H1 (cell line): ENCODE results near the gene ALK. TPM values are rescaled to one million over a fixed set of nuclear protein-coding genes. Genes with fewer than 3 reads are reported as not detected.

Experiments
- RFX5 ChIP-seq: IDR thresholded peaks from 2 replicates; pipeline ENCODE4 v1.6.1; 2011; ENCODE audit warnings: low read depth, low read length, improper control_type of control experiment, borderline replicate concordance
- TEAD4 ChIP-seq: IDR thresholded peaks from 2 replicates; pipeline ENCODE4 v1.6.1; 2012; ENCODE audit warnings: low read depth, low read length, inconsistent platforms, mixed read lengths
- polyA plus RNA-seq, 7 experiments: library from polyadenylated mRNA; depleted of rRNA in 3 of 7; stranded (reverse) in 5 of 7; unstranded in 2 of 7; fragments of >200 nt in 5 of 7; fragments of 200-250 nt in 2 of 7; gene quantifications; 1 replicate in 5 of 7; 2 replicates in 1 of 7; 4 replicates in 1 of 7; pipeline versions ENCODE4 v1.2.1 to v1.2.3, GENCODE V29; 2011 to 2013; ENCODE audit warnings: missing spikeins in 2 of 7, mixed read lengths in 2 of 7
- total RNA-seq: library from RNA; stranded (reverse); fragmentation: NEBNext Ultra II Directional; extraction: Animal tissue kit (Norgen Biotek cat#: 25700); gene quantifications from 2 replicates; pipeline ENCODE4 v1.2.1, GENCODE V29; 2021
- TF ChIP-seq, protein P1 (sequence below): fragments of 300-600 bp; sonication (generic); IDR thresholded peaks from 2 replicates; pipeline ENCODE4 v1.7.1; 2012; ENCODE audit warnings: low read length, moderate library complexity, mild to moderate bottlenecking, inconsistent platforms; ENCODE audit not compliant: insufficient replicate concordance

The ALK gene
- total and polyA plus RNA-seq, 2 of the 8 experiments (the other 6 are each of a cell fraction or from before 2014, with no cell fraction given): 0.02 to 0.09 TPM

DNA sequence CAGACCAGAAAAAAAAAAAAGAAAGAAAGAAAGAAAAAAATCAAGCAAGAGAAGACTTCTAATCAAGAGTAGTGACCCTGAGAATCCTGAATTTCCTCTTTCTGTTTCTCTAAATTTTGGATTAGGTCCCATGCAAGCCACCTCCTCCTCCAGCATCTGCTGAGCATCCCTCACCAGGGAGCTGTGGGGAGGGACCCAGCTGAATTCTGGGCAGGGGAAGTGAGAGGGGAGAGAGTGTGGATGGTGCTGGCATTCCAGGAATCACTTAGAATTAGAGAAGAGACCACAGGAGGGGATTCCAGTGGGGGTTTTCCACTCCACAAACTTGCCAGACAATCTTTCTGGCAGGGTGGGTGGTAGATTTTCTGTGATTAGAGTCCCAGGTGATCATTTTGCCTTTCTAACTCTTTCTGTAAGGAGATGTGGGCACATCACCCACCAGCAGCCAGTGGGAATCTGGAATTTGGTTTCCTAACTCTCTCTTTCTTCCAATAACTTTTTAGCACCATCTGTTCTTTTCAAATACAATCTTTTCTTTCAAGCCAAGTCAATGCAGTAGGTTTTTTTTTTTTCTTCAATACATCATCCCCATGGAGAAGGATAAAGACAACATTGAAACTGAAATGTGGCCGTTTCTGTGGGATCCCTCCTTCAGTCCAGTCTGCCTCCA lies 526.9 kb downstream of the ALK start (continued):
- TF ChIP-seq, protein P1, sequence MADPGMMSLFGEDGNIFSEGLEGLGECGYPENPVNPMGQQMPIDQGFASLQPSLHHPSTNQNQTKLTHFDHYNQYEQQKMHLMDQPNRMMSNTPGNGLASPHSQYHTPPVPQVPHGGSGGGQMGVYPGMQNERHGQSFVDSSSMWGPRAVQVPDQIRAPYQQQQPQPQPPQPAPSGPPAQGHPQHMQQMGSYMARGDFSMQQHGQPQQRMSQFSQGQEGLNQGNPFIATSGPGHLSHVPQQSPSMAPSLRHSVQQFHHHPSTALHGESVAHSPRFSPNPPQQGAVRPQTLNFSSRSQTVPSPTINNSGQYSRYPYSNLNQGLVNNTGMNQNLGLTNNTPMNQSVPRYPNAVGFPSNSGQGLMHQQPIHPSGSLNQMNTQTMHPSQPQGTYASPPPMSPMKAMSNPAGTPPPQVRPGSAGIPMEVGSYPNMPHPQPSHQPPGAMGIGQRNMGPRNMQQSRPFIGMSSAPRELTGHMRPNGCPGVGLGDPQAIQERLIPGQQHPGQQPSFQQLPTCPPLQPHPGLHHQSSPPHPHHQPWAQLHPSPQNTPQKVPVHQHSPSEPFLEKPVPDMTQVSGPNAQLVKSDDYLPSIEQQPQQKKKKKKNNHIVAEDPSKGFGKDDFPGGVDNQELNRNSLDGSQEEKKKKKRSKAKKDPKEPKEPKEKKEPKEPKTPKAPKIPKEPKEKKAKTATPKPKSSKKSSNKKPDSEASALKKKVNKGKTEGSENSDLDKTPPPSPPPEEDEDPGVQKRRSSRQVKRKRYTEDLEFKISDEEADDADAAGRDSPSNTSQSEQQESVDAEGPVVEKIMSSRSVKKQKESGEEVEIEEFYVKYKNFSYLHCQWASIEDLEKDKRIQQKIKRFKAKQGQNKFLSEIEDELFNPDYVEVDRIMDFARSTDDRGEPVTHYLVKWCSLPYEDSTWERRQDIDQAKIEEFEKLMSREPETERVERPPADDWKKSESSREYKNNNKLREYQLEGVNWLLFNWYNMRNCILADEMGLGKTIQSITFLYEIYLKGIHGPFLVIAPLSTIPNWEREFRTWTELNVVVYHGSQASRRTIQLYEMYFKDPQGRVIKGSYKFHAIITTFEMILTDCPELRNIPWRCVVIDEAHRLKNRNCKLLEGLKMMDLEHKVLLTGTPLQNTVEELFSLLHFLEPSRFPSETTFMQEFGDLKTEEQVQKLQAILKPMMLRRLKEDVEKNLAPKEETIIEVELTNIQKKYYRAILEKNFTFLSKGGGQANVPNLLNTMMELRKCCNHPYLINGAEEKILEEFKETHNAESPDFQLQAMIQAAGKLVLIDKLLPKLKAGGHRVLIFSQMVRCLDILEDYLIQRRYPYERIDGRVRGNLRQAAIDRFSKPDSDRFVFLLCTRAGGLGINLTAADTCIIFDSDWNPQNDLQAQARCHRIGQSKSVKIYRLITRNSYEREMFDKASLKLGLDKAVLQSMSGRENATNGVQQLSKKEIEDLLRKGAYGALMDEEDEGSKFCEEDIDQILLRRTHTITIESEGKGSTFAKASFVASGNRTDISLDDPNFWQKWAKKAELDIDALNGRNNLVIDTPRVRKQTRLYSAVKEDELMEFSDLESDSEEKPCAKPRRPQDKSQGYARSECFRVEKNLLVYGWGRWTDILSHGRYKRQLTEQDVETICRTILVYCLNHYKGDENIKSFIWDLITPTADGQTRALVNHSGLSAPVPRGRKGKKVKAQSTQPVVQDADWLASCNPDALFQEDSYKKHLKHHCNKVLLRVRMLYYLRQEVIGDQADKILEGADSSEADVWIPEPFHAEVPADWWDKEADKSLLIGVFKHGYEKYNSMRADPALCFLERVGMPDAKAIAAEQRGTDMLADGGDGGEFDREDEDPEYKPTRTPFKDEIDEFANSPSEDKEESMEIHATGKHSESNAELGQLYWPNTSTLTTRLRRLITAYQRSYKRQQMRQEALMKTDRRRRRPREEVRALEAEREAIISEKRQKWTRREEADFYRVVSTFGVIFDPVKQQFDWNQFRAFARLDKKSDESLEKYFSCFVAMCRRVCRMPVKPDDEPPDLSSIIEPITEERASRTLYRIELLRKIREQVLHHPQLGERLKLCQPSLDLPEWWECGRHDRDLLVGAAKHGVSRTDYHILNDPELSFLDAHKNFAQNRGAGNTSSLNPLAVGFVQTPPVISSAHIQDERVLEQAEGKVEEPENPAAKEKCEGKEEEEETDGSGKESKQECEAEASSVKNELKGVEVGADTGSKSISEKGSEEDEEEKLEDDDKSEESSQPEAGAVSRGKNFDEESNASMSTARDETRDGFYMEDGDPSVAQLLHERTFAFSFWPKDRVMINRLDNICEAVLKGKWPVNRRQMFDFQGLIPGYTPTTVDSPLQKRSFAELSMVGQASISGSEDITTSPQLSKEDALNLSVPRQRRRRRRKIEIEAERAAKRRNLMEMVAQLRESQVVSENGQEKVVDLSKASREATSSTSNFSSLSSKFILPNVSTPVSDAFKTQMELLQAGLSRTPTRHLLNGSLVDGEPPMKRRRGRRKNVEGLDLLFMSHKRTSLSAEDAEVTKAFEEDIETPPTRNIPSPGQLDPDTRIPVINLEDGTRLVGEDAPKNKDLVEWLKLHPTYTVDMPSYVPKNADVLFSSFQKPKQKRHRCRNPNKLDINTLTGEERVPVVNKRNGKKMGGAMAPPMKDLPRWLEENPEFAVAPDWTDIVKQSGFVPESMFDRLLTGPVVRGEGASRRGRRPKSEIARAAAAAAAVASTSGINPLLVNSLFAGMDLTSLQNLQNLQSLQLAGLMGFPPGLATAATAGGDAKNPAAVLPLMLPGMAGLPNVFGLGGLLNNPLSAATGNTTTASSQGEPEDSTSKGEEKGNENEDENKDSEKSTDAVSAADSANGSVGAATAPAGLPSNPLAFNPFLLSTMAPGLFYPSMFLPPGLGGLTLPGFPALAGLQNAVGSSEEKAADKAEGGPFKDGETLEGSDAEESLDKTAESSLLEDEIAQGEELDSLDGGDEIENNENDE: no peak
- TF ChIP-seq RFX5 (no peak), TEAD4 (0 out of 2 replicates have a peak, but pooled peaks have one; percentile 34)
